B cell (primary cell): ENCODE measurements around the gene FADS2.

Source experiments
- CTCF ChIP-seq: fragments of 200-600 bp; IDR thresholded peaks from one replicate; pipeline ENCODE4 v1.8.0; 2022; ENCODE audit warnings: antibody characterized with exemption, mild to moderate bottlenecking
- EZH2 ChIP-seq: IDR thresholded peaks from 2 replicates; pipeline ENCODE4 v1.6.1; 2012; ENCODE audit warnings: borderline replicate concordance, low read depth, mild to moderate bottlenecking, moderate library complexity, low read length; ENCODE audit not compliant: insufficient read depth, poor library complexity, severe bottlenecking

DNA sequence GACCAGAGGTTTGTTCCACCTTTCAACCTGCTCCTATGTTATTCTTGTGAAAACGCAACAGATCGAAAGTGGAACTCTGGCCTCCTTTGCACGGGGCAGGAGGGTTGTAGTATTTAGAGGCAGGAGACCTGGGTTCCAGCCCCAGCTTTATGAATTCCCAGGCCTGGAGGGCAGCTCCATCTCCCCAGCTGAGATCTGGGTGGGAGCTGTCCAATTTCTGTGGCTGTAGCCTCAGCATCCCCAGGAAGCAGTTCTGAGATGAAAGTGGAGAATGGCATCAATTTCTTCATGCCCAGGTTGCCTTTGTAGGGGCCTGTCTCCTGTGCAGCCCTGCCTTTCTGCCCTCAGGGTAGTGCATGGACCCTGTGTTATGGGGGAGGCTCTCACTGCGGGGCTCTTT, 4.1 kb downstream of the FADS2 start:
- TF ChIP-seq CTCF (no peak), EZH2 (no peak)
